SK-N-SH treated with all-trans-retinoic acid at 6 μM for 48 hours (cell line): ENCODE data around the gene CHST8.

ENCODE experiments used
- ATAC-seq: fragments of 200-7000 bp; cut with Tn5 transposase; 3 replicates; pipeline ENCODE4 v1.9.1; 2020; ENCODE audit warnings: mild to moderate bottlenecking, moderate library complexity
- ARNTL ChIP-seq: fragments of 450-650 bp; formaldehyde crosslinking; IDR thresholded peaks from 2 replicates; pipeline ENCODE4 v1.5.0; 2020; ENCODE audit warnings: low read depth, mild to moderate bottlenecking, moderate library complexity, borderline replicate concordance
- BACH2 ChIP-seq: fragments of 250-450 bp; sonication (Bioruptor Pico); IDR thresholded peaks from 2 replicates; pipeline ENCODE4 v1.9.0; 2021; ENCODE audit warnings: mild to moderate bottlenecking, borderline replicate concordance
- CSDC2 ChIP-seq: fragments of 250-450 bp; sonication (Bioruptor Pico); IDR thresholded peaks from 2 replicates; pipeline ENCODE4 v1.5.0; 2020; ENCODE audit warnings: mild to moderate bottlenecking, moderate library complexity
- GLIS3 ChIP-seq: fragments of 250-450 bp; sonication (Bioruptor Pico); IDR thresholded peaks from 2 replicates; pipeline ENCODE4 v1.5.0; 2020; ENCODE audit warnings: mild to moderate bottlenecking, moderate library complexity
- ISL1 ChIP-seq: fragments of 250-450 bp; sonication (Bioruptor Pico); IDR thresholded peaks from 2 replicates; pipeline ENCODE4 v2.1.2; 2022; ENCODE audit warnings: mild to moderate bottlenecking, moderate library complexity
- PATZ1 ChIP-seq: fragments of 250-450 bp; sonication (Bioruptor Pico); IDR thresholded peaks from 2 replicates; pipeline ENCODE4 v1.8.0; 2020; ENCODE audit warnings: mild to moderate bottlenecking, moderate library complexity, borderline replicate concordance
- POU6F1 ChIP-seq: fragments of 250-450 bp; sonication (Bioruptor Pico); IDR thresholded peaks from 2 replicates; pipeline ENCODE4 v1.8.0; 2021; ENCODE audit warnings: low read depth, mild to moderate bottlenecking, moderate library complexity, borderline replicate concordance
- RARB ChIP-seq: fragments of 250-450 bp; sonication (Bioruptor Pico); IDR thresholded peaks from 2 replicates; pipeline ENCODE4 v1.8.0; 2021; ENCODE audit warnings: mild to moderate bottlenecking, moderate library complexity
- SNAI2 ChIP-seq: fragments of 250-450 bp; sonication (Bioruptor Pico); IDR thresholded peaks from 2 replicates; pipeline ENCODE4 v1.5.0; 2020; ENCODE audit warnings: mild to moderate bottlenecking, moderate library complexity
- TCF4 ChIP-seq: fragments of 250-450 bp; sonication (Bioruptor Pico); IDR thresholded peaks from 2 replicates; pipeline ENCODE4 v1.8.0; 2021; ENCODE audit warnings: mild to moderate bottlenecking, moderate library complexity, borderline replicate concordance
- TOX ChIP-seq: fragments of 250-450 bp; sonication (Bioruptor Pico); IDR thresholded peaks from 2 replicates; pipeline ENCODE4 v1.8.0; 2021; ENCODE audit warnings: mild to moderate bottlenecking, moderate library complexity, borderline replicate concordance
- ZC3H10 ChIP-seq: fragments of 250-450 bp; sonication (Bioruptor Pico); IDR thresholded peaks from 2 replicates; pipeline ENCODE4 v1.5.1; 2021; ENCODE audit warnings: mild to moderate bottlenecking, moderate library complexity
- ZFP3 ChIP-seq: fragments of 250-450 bp; sonication (Bioruptor Pico); IDR thresholded peaks from 2 replicates; pipeline ENCODE4 v1.5.0; 2020; ENCODE audit warnings: mild to moderate bottlenecking, moderate library complexity
- ZFP30 ChIP-seq: fragments of 450-650 bp; formaldehyde crosslinking; IDR thresholded peaks from 2 replicates; pipeline ENCODE4 v1.5.0; 2022; ENCODE audit warnings: mild to moderate bottlenecking, moderate library complexity
- ZNF70 ChIP-seq: fragments of 450-650 bp; formaldehyde crosslinking; IDR thresholded peaks from 2 replicates; pipeline ENCODE4 v1.5.0; 2020; ENCODE audit warnings: mild to moderate bottlenecking, moderate library complexity
- ZNF8 ChIP-seq: fragments of 450-650 bp; formaldehyde crosslinking; IDR thresholded peaks from 2 replicates; pipeline ENCODE4 v1.5.0; 2020; ENCODE audit warnings: mild to moderate bottlenecking, moderate library complexity
- TF ChIP-seq, protein P1 (sequence below): fragments of 250-450 bp; sonication (Bioruptor Pico); IDR thresholded peaks from 2 replicates; pipeline ENCODE4 v1.5.0; 2020; ENCODE audit warnings: mild to moderate bottlenecking, moderate library complexity
- TF ChIP-seq, protein P2 (sequence below): fragments of 250-450 bp; sonication (Bioruptor Pico); IDR thresholded peaks from 2 replicates; pipeline ENCODE4 v1.5.1; 2021; ENCODE audit warnings: mild to moderate bottlenecking, moderate library complexity

CHST8 gene

GRCh38 chr19:33674626-33675367 is 53.0 kb downstream of the CHST8 start (continued):
- no peak for TF ChIP-seq PATZ1 (CRISPR knock-in tag)
- TF ChIP-seq ZFP3 (CRISPR knock-in tag): no peak
- TF ChIP-seq POU6F1 (CRISPR knock-in tag): no peak

- no peak for ATAC-seq
- TF ChIP-seq RARB (CRISPR knock-in tag): no peak
These were observed 53.9 kb downstream of the CHST8 start for GRCh38 chr19:33675501-33676124.

DNA sequence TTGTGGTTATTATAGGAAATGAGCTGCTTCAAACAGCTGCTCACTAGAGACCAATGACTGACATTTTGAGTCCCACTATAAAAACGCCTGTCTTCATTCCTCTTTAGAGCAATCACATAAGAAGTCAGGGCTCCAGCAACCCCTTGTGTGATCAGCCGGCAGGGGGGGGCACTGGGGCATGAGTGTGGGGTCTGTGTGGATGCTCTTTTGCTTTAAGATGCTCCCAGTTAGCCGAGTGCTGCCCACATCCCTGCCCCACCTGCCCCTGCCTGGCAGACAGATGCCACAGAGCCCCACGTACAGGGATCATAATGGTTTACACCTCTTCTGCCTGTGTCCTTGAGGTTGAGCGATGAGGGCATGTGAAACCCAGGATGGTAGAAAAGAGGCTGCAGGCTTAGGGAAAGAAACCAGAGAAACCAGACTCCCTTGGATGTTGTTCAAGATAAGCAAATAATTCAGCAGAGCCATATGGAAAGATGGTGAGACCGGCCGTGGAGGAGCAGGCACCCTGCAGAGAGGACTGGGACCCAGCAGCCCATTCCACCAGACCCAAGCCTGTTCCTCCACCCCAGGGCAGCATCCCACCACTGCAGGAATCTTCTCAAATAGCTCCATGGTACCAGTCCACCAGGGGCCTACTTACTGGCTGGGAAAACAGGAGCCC is 55.4 kb downstream of the CHST8 start:
- ATAC-seq: no peak; the same call in 2 of the 3 replicates
- TF ChIP-seq ARNTL (CRISPR knock-in tag): no peak
- TF ChIP-seq ZFP30 (CRISPR knock-in tag): no peak
- peak; percentile 73 for TF ChIP-seq TCF4
- TF ChIP-seq, protein P1, sequence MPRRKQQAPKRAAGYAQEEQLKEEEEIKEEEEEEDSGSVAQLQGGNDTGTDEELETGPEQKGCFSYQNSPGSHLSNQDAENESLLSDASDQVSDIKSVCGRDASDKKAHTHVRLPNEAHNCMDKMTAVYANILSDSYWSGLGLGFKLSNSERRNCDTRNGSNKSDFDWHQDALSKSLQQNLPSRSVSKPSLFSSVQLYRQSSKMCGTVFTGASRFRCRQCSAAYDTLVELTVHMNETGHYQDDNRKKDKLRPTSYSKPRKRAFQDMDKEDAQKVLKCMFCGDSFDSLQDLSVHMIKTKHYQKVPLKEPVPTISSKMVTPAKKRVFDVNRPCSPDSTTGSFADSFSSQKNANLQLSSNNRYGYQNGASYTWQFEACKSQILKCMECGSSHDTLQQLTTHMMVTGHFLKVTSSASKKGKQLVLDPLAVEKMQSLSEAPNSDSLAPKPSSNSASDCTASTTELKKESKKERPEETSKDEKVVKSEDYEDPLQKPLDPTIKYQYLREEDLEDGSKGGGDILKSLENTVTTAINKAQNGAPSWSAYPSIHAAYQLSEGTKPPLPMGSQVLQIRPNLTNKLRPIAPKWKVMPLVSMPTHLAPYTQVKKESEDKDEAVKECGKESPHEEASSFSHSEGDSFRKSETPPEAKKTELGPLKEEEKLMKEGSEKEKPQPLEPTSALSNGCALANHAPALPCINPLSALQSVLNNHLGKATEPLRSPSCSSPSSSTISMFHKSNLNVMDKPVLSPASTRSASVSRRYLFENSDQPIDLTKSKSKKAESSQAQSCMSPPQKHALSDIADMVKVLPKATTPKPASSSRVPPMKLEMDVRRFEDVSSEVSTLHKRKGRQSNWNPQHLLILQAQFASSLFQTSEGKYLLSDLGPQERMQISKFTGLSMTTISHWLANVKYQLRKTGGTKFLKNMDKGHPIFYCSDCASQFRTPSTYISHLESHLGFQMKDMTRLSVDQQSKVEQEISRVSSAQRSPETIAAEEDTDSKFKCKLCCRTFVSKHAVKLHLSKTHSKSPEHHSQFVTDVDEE (CRISPR knock-in tag): peak; percentile 58; the same call in 1 of the 2 replicates
- TF ChIP-seq CSDC2 (CRISPR knock-in tag): no peak
- TF ChIP-seq ISL1: no peak
- no peak for TF ChIP-seq TOX (CRISPR knock-in tag)
- TF ChIP-seq RARB (CRISPR knock-in tag): no peak

DNA sequence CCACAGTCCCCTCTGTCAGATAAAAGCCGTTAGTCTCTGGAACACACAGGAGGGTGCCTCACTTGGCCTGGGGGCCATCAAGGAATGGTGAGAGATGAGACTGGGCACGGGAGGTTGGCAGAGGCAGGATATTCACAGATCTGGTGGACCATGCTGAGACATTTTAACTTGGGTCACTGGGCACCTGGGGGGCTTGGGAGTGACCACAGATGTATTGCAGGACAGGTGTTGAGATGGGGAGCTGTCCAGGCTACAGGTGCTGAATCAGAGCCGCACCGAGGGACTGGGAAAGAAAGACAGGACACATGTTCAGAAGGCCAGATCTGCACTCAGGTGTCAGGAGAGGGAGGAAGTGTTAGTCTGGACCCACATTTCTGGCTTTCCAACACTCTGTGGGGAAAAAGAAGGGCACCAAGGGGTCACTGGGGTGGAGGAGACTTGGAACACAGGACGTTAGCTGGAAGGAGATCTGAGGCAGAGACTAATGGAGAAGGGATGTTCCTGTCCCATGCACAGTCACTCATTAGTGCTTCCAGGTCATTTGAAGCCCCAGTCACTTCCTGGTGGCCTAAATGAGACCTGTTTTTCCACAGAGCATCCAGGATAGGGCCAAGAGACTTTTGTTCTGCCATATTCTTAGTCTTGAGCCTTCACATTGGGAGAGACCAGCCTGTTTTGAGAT is 56.1 kb downstream of the CHST8 start:
- no peak for ATAC-seq
- TF ChIP-seq ZC3H10 (CRISPR knock-in tag) (no peak), SNAI2 (CRISPR knock-in tag) (no peak), GLIS3 (CRISPR knock-in tag) (no peak), TCF4 (no peak)

DNA sequence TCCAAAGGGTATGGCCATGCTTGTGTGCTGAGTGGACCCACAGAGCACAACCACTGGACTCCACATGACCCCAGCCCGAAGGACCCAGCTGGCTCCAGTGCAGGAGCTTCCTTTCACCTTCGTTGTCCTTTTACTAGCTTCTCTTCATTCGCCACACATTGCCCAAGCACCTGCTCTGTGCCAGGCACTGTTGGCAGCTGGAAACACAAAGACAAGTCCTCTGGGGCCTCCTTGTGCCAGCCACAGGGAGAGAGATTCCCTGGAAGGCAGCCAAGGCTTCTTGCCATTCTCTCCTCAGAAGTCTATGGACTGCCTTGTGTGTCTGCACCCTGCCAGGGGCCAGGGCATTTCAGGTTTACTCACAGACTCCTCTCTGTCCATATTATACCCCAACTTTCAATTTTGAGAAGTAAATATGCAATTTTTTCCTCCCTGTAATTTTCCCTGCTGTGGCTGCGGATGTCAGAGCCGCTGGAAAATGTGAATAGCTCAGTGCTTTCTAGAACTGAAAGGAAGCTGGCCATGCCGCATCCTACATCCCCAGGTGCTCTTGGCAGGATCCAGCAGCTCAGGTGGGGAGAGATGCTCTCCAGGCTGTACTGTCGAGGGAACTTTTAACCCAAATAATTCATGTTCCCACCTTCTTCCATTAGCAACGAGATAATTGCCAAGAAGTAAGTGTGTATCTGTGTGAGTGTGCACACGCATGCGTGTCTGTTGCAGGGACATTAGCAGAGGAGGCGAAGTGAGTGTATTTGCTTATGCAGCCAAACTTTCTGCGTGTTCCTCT is 57.2 kb downstream of the CHST8 start:
- ATAC-seq: no peak
- no peak for TF ChIP-seq ISL1
- TF ChIP-seq, protein P2, sequence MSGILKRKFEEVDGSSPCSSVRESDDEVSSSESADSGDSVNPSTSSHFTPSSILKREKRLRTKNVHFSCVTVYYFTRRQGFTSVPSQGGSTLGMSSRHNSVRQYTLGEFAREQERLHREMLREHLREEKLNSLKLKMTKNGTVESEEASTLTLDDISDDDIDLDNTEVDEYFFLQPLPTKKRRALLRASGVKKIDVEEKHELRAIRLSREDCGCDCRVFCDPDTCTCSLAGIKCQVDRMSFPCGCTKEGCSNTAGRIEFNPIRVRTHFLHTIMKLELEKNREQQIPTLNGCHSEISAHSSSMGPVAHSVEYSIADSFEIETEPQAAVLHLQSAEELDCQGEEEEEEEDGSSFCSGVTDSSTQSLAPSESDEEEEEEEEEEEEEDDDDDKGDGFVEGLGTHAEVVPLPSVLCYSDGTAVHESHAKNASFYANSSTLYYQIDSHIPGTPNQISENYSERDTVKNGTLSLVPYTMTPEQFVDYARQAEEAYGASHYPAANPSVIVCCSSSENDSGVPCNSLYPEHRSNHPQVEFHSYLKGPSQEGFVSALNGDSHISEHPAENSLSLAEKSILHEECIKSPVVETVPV (CRISPR knock-in tag): no peak
- no peak for TF ChIP-seq ARNTL (CRISPR knock-in tag)
- no peak for TF ChIP-seq BACH2 (CRISPR knock-in tag)
- TF ChIP-seq, protein P1 (CRISPR knock-in tag): no peak
- TF ChIP-seq ZNF70: no peak
- no peak for TF ChIP-seq ZNF8 (CRISPR knock-in tag)
- no peak for TF ChIP-seq CSDC2 (CRISPR knock-in tag)
